K562 (cell line): ENCODE measurements around the gene HOXC5. TPM values are rescaled to one million over a fixed set of nuclear protein-coding genes. Genes with fewer than 3 reads are reported as not detected.

ENCODE experiments used
- ATAC-seq: fragments of 200-7000 bp; cut with Tn5 transposase; 3 replicates; pipeline ENCODE4 v1.9.1; 2020; ENCODE audit warnings: moderate library complexity
- BruUV-seq: library from RNA; stranded (reverse); fragments of 400-500 nt; replicated peaks from 2 replicates; lab custom pipeline; 2021; lab: Mats Ljungman, UMichigan
- CTCF ChIA-PET: fragments of 300-600 bp; formaldehyde crosslinking; extraction: SDS; loops from one replicate; lab custom pipeline; 2021; ENCODE audit warnings: low intra/inter-chr PET ratio; lab: Yijun Ruan, JAX
- POLR2A ChIA-PET: fragments of 300-600, 350-650 bp; sonication (Branson Sonifier 250); formaldehyde crosslinking; extraction: SDS; loops from one replicate; lab custom pipeline; 2021; ENCODE audit warnings: antibody characterized with exemption, inconsistent platforms; lab: Yijun Ruan, JAX
- DNase-seq, 4 experiments: peaks; one replicate each; pipeline versions ENCODE4 v3.0.0 to v3.0.0-alpha.2; 2011 to 2018; ENCODE audit warnings: low spot score in 3 of 4, mixed read lengths in 3 of 4; ENCODE audit errors: extremely low read depth in 1 of 4
- FAIRE-seq: peaks from 2 replicates; lab custom pipeline; 2011; peaks lifted over from hg19 to GRCh38; lab: Jason Lieb, UNC
- H2AFZ ChIP-seq: 2 replicates; pipeline ENCODE4 v1.6.0; 2011; ENCODE audit warnings: low read depth, low read length, control low read depth, inconsistent platforms
- H3K27ac ChIP-seq: fragments of 200-600 bp; 3 replicates; pipeline ENCODE4 v1.8.0; 2011; ENCODE audit warnings: low read depth, mild to moderate bottlenecking, control low read depth, inconsistent platforms, low read length, moderate library complexity, mixed read lengths; ENCODE audit errors: extremely low read depth
- H3K27me3 ChIP-seq, 2 experiments: fragments of 300-600 bp in 1 of 2; 2 replicates in 1 of 2; 3 replicates in 1 of 2; pipeline versions ENCODE4 v1.6.0 to v1.8.0; 2011; ENCODE audit warnings: inconsistent platforms in 2 of 2, low read length in 2 of 2, mild to moderate bottlenecking in 1 of 2, mixed read lengths in 1 of 2, moderate library complexity in 1 of 2; ENCODE audit not compliant: control insufficient read depth in 2 of 2, insufficient read depth in 2 of 2
- H3K36me3 ChIP-seq: fragments of 300-600 bp; 3 replicates; pipeline ENCODE4 v1.8.0; 2011; ENCODE audit warnings: mild to moderate bottlenecking, low read length, inconsistent platforms; ENCODE audit not compliant: control insufficient read depth, insufficient read depth
- H3K4me1 ChIP-seq, 2 experiments: fragments of 200-600 bp in 1 of 2; replicated peaks in 1 of 2; 2 replicates in 1 of 2; 3 replicates in 1 of 2; pipeline versions ENCODE4 v1.5.1 to v1.8.0; 2011; ENCODE audit warnings: inconsistent platforms in 2 of 2, low read length in 2 of 2, mild to moderate bottlenecking in 1 of 2, mixed read lengths in 1 of 2, moderate library complexity in 1 of 2; ENCODE audit not compliant: control insufficient read depth in 2 of 2, insufficient read depth in 2 of 2
- H3K4me2 ChIP-seq: 2 replicates; pipeline ENCODE4 v1.6.1; 2011; ENCODE audit warnings: low read length, control low read depth, inconsistent platforms, mixed read lengths; ENCODE audit not compliant: insufficient read depth
- H3K4me3 ChIP-seq: fragments of 200-600 bp; sonication (generic), shearing (Covaris generic); 2 replicates; pipeline ENCODE4 v1.5.1; 2016; ENCODE audit warnings: control low read depth, inconsistent platforms
- H3K79me2 ChIP-seq: fragments of 200-600 bp; 3 replicates; pipeline ENCODE4 v1.8.0; 2011; ENCODE audit warnings: low read length, inconsistent platforms; ENCODE audit not compliant: control insufficient read depth, insufficient read depth
- H3K9ac ChIP-seq, 2 experiments: 2 replicates each; pipeline versions ENCODE4 v1.6.0 to v1.6.1; 2011; ENCODE audit warnings: low read depth in 2 of 2, low read length in 2 of 2, control low read depth in 1 of 2, inconsistent platforms in 1 of 2, mild to moderate bottlenecking in 1 of 2, mixed read lengths in 1 of 2; ENCODE audit not compliant: insufficient read depth in 1 of 2
- H3K9me1 ChIP-seq: one replicate; pipeline ENCODE4 v1.6.0; 2011; ENCODE audit warnings: inconsistent platforms, mild to moderate bottlenecking, low read length, moderate library complexity; ENCODE audit not compliant: control insufficient read depth, insufficient read depth
- H3K9me3 ChIP-seq: replicated peaks from 2 replicates; pipeline ENCODE4 v1.5.1; 2011; ENCODE audit warnings: low read depth, low read length, inconsistent platforms; ENCODE audit not compliant: control insufficient read depth, insufficient read depth
- H4K20me1 ChIP-seq: replicated peaks from 2 replicates; pipeline ENCODE4 v1.6.1; 2011; ENCODE audit warnings: low read length, inconsistent platforms, mixed read lengths; ENCODE audit not compliant: control insufficient read depth, insufficient read depth
- CCAR2 ChIP-seq: fragments of 200-400 bp; formaldehyde crosslinking; IDR thresholded peaks from 2 replicates; pipeline ENCODE4 v1.6.1; 2017; ENCODE audit warnings: mild to moderate bottlenecking, low read depth, low read length
- MEIS2 ChIP-seq: fragments of 450-650 bp; IDR thresholded peaks from 2 replicates; pipeline ENCODE4 v1.6.1; 2014; ENCODE audit warnings: mild to moderate bottlenecking; ENCODE audit not compliant: partially characterized antibody
- RBM25 ChIP-seq: fragments of 200-400 bp; formaldehyde crosslinking; IDR thresholded peaks from 2 replicates; pipeline ENCODE4 v1.6.1; 2018; ENCODE audit warnings: low read length, low read depth, moderate library complexity; ENCODE audit not compliant: severe bottlenecking
- SMAD4 ChIP-seq: fragments of 250-450 bp; sonication (Bioruptor Pico); conservative IDR thresholded peaks from 2 replicates; pipeline ENCODE4 v1.8.0; 2021; ENCODE audit warnings: inconsistent platforms, mild to moderate bottlenecking, moderate library complexity
- SREBF2 ChIP-seq: sonication (generic); formaldehyde crosslinking; IDR thresholded peaks from 2 replicates; pipeline ENCODE4 v1.4.0; 2020; ENCODE audit warnings: mild to moderate bottlenecking, missing genetic modification reagents
- TEAD1 ChIP-seq, 2 experiments: fragments of 450-650 bp in 1 of 2; sonication (generic) in 1 of 2; formaldehyde crosslinking; IDR thresholded peaks; 2 replicates each; pipeline versions ENCODE4 v1.4.0 to v1.8.0; 2020 to 2022; ENCODE audit warnings: mild to moderate bottlenecking in 2 of 2, missing genetic modification reagents in 1 of 2
- WGBS: fragments of 100-300 bp; shearing (Covaris generic); methylation state at CpG from one replicate; pipeline ENCODE4 v1.1.6; 2016; ENCODE audit warnings: low coverage, mixed read lengths; ENCODE audit not compliant: insufficient coverage; ENCODE audit errors: missing lambda C conversion rate; 5-methylcytosine and 5-hydroxymethylcytosine counted together
- in situ Hi-C: fragments of 300-500 bp; cut with MboI; formaldehyde crosslinking; loops from 4 replicates; pipeline ENCODE4 v1.15.0; 2018; ENCODE audit warnings: inconsistent platforms, mixed read lengths
- intact Hi-C: fragments of 100-400 bp; cut with micrococcal nuclease; formaldehyde crosslinking; loops from 2 replicates; pipeline ENCODE4 v1.14.2; 2022
- polyA plus RNA-seq, 8 experiments: library from polyadenylated mRNA; depleted of rRNA in 4 of 8; stranded (reverse) in 5 of 8; unstranded in 3 of 8; fragments of >200 nt; fragmentation: Nextera tagmentation in 2 of 8; fragmentation: Illumina TruSeq in 1 of 8; extraction: Ambion mirVana in 2 of 8; extraction: Trizol in 1 of 8; gene quantifications; 2 replicates each; pipeline versions ENCODE4 v1.2.1 to v1.2.3, GENCODE V29; 2011 to 2014; ENCODE audit warnings: inconsistent platforms in 1 of 8, missing spikeins in 1 of 8
- total RNA-seq, 7 experiments: library from RNA; depleted of rRNA in 6 of 7; stranded (reverse); fragments of >200 nt in 6 of 7; fragmentation: Illumina TruSeq in 2 of 7; extraction: Trizol in 2 of 7; gene quantifications; 2 replicates each; pipeline versions ENCODE4 v1.2.1 to v1.2.3, GENCODE V29; 2011 to 2021; ENCODE audit warnings: low replicate concordance in 1 of 7

Gene HOXC5
- total and polyA plus RNA-seq, 9 of the 15 experiments (the other 6 are each of a cell fraction or from before 2014, with no cell fraction given) = 0.10 to 0.44 (median 0.18) TPM; not detected in 4

DNA sequence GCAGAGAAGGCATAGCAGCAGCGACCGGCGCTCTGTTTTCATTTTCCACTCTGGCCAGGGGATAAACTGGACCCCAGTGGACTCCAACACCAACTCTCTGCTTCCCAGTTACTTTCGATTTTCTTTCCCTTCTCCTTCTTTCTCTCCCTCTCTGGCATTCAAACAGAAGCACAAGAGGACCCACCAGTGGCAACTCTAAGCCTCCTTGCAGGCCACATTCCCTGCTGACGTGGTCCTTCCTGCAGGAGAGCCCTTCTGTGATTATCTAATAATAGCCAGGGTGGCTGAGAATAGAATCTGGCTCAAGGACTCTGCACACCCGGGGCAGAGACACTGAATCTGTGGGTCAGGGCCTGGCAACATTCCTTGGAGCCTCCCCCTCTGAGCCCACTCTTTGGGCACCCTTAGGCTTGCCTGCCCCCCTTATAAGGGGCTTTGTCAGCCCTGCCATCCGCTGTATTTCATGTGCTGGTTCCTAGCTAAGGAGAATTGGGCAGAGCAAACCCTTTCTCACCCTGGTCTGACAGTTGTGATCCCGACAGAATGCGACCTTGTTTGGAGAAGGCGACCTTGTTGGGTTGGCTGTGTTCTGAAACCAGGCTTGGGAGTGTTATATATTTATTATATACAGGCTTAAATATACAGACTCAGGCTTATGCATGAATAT, 12.8 kb upstream of the HOXC5 start:
- peak overlapping the region in 1 of 2 experiments; percentile 7; a peak in 1 of 4 replicates for H3K9ac ChIP-seq
- peaks cover 10 to 49% of the 10 kb centered on the region in 2 experiments for H3K4me1 ChIP-seq
- H4K20me1 ChIP-seq = no peaks in the 10 kb centered on the region
- CTCF ChIA-PET = interaction anchor here (0.8 kb wide), 1 partner anchor 14 kb away, joined by 3 read pairs; no protein-coding TSS in a partner anchor
- POLR2A ChIA-PET = no interaction called here
- no peak overlapping the region for H3K4me2 ChIP-seq
- no peaks in the 10 kb centered on the region for H3K9me3 ChIP-seq
- H2AFZ ChIP-seq = no peak overlapping the region
- in situ Hi-C loops (loop anchor here (10.0 kb wide), 1 partner anchor 175 kb away; no protein-coding TSS in a partner anchor), intact Hi-C loops (loop anchor here (10.0 kb wide), 1 partner anchor 275 kb away; no protein-coding TSS in a partner anchor)
- DNase-seq (no peak), FAIRE-seq (no peak), ATAC-seq (no peak)
- no peak for TF ChIP-seq RBM25
- TF ChIP-seq MEIS2 = no peak
- no peak for TF ChIP-seq SREBF2 (CRISPR knock-in tag)
- TF ChIP-seq TEAD1 (CRISPR knock-in tag; IDR thresholded peaks at IDR 0.05) = no peak
- no peak for TF ChIP-seq SMAD4 (CRISPR knock-in tag)
- TF ChIP-seq CCAR2 = no peak
- BruUV-seq = no TSS peak
- H3K27me3 ChIP-seq = no peaks in the 10 kb centered on the region
- H3K9me1 ChIP-seq = no peaks in the 10 kb centered on the region
- peaks cover 3% of the 10 kb centered on the region; the same call in 2 of the 3 replicates for H3K79me2 ChIP-seq
- peak overlapping the region; percentile 71; the same call in 2 of the 3 replicates for H3K27ac ChIP-seq
- 62% methylated on average over 9 of the region's 10 CpGs for WGBS
- H3K36me3 ChIP-seq = no peaks in the 10 kb centered on the region
- no peak overlapping the region for H3K4me3 ChIP-seq
